Activated T-cell treated with anti-CD3 and anti-CD28 coated beads for 4 hours (primary cell): Measurements from ENCODE around the gene GALNT18.
"Not testable (repeated sequence)": the region's sequence is repeated elsewhere in the genome, so short reads cannot be mapped to it uniquely, and the experiment has no call there.

Source experiments
- DNase-seq: peaks from one replicate; pipeline ENCODE4 v3.0.0-alpha.2; 2020

GALNT18 gene

DNA sequence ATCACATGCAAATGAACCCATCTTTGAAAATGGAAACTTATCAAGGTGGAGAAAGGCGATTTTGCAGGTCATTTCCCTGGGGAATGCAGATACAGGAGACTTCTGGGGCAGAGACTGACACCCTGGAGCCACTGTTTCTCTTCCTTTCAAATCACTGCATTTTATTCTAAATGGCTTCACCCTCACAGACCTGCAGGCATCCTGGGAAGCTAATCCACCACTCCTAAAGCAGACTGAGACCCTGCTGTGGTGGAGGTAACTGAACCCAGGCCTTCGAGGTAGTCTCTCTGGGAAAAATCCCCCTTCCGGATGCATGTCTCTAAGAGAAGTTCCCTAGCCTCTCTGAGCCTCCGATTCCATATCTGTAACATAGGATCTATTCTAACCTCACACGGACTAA is 247.9 kb downstream of the GALNT18 start:
- DNase-seq, result no peak

DNA sequence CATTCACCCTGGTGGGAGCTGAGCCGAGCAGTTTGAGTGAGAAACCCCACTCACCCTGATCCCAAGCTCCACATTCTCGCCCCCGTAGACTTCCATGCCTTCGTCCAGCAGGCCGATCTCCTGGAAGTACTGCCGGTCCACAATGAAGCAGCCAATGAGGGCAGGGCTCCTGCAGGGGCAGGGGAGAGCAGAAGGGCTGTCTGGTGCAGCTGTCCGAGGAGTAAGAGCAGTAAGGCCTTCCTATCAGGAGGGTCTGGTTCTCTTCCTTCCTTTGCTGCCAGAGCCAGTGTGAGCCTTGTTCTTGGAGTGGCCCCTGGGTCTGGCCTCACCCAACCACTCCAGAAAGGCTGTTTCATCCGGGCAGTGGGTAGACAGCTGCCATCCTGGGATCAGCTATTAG is 249.3 kb downstream of the GALNT18 start:
- no peak for DNase-seq

DNA sequence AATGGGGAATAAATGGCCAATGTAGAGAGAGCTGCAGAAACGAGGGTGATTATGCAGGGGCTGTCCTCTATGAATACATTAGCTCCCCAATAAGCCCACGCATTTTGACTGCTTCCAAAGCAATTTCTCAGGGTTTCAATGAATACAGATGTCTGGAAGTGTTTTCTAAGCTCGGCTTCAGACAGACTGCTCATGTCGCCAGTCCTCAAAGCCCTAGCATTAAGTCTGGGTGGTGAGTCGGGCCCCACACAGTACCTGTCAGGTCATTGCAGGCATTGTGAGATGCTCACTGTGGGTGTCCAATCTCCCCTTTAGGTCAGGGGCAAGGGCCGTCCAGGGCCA is 250.9 kb downstream of the GALNT18 start:
- no peak for DNase-seq

GRCh38 chr11:11370255-11370961 is 251.4 kb downstream of the GALNT18 start:
- no peak for DNase-seq

DNA sequence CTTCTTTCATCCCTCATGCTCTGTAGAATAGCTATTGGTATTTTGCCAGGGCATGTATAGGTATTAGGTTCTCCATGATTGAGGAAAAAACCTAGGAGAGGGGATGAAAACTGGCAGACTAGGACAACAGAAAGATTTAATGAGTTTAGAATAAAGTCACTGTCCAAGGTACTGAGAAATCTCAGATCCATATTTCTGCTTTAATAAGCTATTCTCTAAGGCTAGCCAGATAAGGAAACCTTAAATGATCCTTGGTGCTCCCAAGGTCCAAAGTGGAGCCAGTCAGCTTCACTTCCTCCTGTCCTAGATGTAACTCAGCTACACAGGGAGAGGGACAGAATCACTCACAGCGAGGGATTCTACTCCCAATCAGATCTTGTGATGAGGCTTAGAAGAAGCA is 255.0 kb downstream of the GALNT18 start:
- no peak for DNase-seq

GRCh38 chr11:11363674-11364073 is 258.1 kb downstream of the GALNT18 start:
- no peak for DNase-seq

DNA sequence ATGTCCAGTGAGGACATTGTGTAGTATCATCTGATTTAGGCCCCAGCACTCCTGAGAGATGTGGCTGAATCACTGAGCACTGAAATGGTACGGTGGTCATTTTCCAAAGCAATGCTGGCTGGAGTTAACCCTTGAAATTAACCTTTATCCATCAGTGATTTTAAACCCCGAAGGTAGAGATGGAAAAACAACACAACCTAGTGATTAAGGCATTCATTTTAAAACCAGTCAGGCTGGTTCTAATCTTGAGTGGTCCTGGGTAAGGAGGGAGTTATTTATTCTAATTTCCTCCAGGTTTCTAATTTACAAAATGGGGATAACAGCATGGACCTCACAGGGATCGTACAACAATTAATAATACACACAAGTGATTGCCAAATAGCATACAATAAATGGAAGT is 262.2 kb downstream of the GALNT18 start:
- no peak for DNase-seq

DNA sequence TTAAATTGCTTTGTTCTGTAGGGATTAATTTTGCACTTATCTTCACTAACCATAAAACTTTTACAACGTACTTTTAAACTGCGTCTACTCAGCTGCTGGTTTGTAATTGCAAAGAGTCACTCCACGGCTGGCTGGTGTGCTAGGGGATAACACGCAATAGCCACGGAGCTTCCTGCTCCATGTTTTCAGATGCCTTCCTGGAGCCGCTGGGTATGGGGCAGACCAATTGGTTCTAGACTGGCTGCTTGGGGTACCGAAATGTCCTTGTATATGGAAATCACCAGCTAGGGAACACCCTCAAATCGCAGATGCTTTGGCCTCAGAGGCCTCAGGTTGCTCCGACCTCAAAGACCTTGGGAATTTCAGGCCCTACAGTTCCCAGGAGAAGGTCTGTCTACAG is 265.0 kb downstream of the GALNT18 start:
- DNase-seq, result no peak

GRCh38 chr11:11352878-11353277 is 268.9 kb downstream of the GALNT18 start, which contains the start of gene CSNK2A3:
Gene CSNK2A3, minus strand, starts transcription at chr11:11353250. Its CDS starts 131 bp downstream, at chr11:11353119.
- not testable (repeated sequence) for DNase-seq

- DNase-seq, result not testable (repeated sequence)
Observed at GRCh38 chr11:11351851-11352250, 270.0 kb downstream of the GALNT18 start.

GRCh38 chr11:11351042-11351586 is 270.7 kb downstream of the GALNT18 start:
- no peak for DNase-seq

DNA sequence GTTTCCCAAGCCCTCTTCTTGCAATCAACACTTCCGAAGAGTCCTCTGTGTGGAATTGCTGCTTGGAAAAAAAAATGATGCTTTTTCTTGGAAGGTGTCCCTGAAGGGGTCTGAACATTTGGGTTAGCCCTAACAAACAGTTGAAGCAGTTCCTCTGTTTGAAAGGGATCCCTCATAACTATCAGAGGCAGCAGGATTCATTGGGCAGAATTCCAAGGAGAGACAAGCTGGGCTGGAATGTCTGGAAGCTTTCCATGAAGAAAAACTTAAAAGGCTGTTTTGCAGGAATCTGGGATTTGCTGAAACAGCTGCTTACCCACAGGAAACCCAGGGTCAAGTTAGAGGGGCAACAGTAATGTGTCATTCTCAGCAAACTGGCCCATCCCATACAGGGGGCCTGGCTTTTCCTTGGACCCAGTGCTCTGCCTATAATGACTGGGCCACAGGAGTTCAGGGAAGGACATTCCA is 271.9 kb downstream of the GALNT18 start:
- no peak for DNase-seq

GRCh38 chr11:11349106-11349825 is 272.5 kb downstream of the GALNT18 start:
- DNase-seq, result no peak

DNA sequence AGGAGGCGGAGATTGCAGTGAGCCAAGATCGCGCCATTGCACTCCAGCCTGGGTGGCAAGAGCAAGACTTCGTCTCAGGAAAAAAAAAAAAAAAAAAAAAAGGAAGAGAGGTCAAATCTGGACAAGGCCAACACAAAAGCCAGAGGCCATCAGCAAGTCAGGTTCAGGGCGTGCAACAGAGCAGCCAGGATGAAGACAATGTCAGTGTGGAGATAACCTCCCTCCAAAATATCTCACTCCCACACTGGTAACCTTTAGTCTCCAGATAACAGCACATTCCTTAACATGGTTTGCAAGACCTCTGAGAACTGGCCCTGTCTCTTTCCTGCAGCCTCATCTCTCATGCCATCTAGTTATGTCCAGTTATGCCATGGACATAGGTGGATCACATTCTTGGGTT is 273.5 kb downstream of the GALNT18 start:
- no peak for DNase-seq

DNA sequence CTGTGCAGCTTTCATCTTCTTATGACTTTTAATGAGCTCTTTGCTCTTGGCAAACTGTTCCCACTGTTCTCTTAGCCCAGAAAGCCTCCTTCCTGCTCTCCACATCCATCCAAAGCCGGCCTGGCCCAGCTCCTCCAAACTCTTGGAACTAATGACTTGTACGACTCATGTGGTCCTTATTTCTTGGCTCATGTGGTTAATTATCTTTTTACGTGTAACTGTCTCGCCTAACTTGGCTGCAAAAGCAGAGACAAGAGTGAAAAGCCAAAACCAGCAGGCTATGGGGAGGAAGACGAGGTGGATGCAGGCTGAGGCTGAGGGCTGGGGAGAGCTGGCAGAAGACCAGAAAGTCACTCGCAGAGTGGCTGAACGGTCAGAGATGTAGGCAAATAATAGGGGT is 274.2 kb downstream of the GALNT18 start:
- DNase-seq, result no peak

DNA sequence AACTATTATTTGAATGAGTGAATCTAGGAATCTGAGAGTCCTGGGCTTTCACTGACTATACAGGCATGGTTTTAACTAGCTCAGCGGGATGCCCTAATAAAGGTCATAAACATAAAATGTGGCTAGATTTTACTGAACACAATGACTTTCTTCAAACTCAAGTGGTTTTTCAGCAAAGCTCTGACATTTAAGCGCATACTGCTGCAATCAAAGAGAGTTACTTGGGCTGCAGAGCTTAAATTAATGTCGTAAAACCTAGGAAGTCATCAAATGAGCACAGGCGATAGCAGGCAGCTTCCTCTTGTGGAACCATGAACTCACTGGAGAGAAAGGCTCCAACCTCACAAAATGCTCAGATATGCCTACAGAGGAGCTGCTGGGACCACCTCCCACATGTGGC is 275.5 kb downstream of the GALNT18 start:
- no peak for DNase-seq

DNA sequence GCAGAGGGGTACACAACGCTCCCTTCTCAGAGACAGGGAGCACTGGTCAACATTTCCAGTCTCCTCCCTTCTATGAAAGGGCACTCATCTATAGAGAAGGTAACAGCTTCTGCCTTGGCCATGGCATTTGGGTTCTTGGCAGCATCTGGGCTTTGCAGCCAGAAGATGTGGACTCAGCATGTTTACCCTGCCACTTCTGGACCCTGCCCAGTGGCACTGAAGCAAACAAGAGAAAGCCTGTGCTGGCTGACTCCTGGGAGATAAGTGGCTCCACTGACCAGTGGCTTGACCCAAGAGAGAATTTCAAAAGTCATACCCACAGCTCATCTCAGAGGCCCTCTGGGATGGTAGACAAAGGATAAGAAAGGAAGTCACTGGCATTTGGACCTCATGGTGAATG is 276.7 kb downstream of the GALNT18 start:
- DNase-seq, result no peak

DNA sequence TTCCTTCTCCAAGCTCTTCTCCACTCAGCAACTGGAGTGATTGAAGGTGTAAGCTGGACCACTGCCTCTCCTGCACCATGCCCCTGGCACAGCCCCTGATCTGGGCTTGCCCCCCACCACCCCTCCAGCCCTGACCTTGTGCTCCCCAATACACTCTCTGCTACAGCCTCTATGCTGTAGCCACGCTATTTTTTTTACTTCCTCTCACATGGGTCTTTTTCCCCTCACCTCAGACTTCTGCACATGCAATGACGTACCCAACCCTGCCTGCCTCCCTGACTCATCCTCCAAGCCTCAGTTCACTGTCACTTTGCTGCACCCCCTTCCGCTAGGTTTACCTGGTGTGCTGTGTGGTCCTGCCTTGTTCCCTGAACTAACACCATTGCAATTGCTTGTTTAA is 277.8 kb downstream of the GALNT18 start:
- no peak for DNase-seq

- no peak for DNase-seq
Observed at GRCh38 chr11:11338304-11338703, 283.5 kb downstream of the GALNT18 start.

- no peak for DNase-seq
Observed at GRCh38 chr11:11336664-11337063, 285.1 kb downstream of the GALNT18 start.

GRCh38 chr11:11335043-11335442 is 286.8 kb downstream of the GALNT18 start:
- no peak for DNase-seq

DNA sequence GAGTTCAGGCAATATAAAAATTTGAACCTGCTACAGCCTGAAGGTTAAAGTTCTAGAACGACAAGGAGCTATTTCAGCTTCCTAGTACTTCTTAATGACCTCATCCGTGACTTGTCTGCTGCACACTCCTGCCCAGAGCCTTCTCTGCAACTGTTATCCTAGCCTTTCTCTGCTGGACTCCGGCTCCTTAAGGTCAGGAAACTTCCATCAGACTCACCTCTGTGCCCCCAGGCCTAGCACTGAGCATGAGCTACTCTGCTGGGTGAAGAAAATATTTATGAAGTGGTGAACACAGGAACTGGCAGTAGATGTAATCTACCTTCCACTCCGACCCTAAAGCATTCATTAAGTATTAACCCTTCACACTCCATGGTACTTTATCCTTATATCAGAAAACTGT is 287.2 kb downstream of the GALNT18 start:
- DNase-seq, result no peak

DNA sequence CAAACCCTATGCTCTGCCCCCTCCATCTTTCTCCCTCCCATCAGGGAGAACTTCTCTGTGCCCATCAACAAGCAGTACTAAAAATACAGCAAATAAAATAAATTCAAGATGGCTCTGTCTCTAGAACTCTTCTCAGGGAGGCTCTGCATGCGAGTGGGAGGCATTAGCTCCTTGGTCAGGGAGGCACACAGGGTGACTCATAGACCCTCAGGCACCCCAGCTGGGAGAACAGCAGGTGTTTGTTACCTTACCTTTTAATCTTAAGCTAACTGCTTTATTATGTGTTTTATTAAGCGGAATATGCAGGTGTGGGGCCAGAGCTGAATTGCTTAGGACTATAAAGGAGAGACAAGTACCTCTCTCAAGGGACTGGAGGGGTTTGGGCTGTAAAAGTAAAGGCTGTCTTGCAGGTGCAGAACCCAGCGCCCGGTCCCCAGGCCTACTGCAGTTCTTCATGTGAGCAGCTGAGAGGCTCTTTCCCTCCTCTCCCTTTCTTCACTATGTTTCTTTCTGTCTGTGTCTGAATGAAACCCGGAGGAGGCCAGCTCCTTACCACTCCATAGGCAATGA is 289.6 kb downstream of the GALNT18 start:
- DNase-seq, result no peak
